LHCN-M2 (cell line): ENCODE results near the gene IVNS1ABP. TPM values are rescaled to one million over a fixed set of nuclear protein-coding genes. Genes with fewer than 3 reads are reported as not detected.
"Not testable (repeated sequence)": the region's sequence is repeated elsewhere in the genome, so short reads cannot be mapped to it uniquely, and the experiment has no call there.

Source experiments
- DNase-seq: peaks from one replicate; pipeline ENCODE4 v3.0.0-alpha.2; 2012; ENCODE audit warnings: low read depth
- polyA plus RNA-seq: library from polyadenylated mRNA; unstranded; fragments of >200 nt; gene quantifications from one replicate; pipeline ENCODE4 v1.2.1, GENCODE V29; 2012; ENCODE audit warnings: missing spikeins
- total RNA-seq: library from RNA; depleted of rRNA; stranded (reverse); fragments of >200 nt; gene quantifications from 2 replicates; pipeline ENCODE4 v1.2.3, GENCODE V29; 2014; rRNA removed

Gene IVNS1ABP
- total RNA-seq, result 73.6 and 85.0 TPM in 2 replicates
- 25.0 TPM for polyA plus RNA-seq

- DNase-seq, result peak; percentile 93
Measured at GRCh38 chr1:185317034-185317885, at the start of gene IVNS1ABP. TSS of gene IVNS1ABP (minus strand) at chr1:185317243. CDS start at chr1:185309493, 7,750 bp downstream.

DNA sequence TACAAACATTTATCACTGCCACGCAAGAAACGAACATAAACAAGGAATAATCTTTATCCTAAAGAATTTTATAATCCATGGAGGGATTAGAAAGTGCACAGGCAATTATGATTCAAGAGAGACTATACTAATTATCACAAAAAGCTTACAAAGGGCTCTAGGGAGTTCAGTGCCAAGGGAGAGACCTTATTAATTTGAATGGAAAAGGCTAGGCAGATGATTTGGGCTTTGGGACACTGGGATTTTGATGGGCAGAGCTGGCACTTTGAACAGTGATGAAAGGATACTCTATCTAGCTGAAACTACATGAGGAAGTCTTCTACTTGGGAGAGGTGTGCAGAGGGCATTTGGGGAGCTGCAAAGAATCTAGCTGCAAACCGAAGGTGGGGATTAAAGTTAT, 48.9 kb upstream of the IVNS1ABP start:
- no peak for DNase-seq

GRCh38 chr1:185364528-185364927, 47.5 kb upstream of the IVNS1ABP start:
- not testable (repeated sequence) for DNase-seq

- DNase-seq, result no peak
Measured at GRCh38 chr1:185363205-185363604, 46.2 kb upstream of the IVNS1ABP start.

- DNase-seq, result peak; percentile 64
Measured at GRCh38 chr1:185360714-185361113, 43.7 kb upstream of the IVNS1ABP start.

DNA sequence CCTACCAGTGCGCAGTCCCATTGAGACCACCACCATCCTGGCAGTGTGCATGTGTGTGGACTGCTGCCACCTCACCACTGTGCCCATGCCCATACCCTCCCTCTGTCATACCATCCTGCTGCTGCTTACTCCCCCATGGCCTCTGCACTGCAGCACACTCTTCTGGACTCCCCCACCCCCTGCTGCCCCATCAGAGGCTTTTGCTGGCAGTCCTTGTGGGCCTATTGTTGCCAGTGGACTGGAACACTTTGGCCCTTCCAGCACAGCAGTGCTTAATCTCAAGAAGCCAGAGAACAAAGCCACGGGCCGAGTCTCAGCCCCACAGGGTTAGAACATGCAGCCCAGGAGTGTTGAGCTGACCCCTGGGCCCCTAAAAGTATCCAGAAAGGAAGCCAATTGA, 41.9 kb upstream of the IVNS1ABP start:
- no peak for DNase-seq

- peak; percentile 6 for DNase-seq
Measured at GRCh38 chr1:185355947-185356346, 38.9 kb upstream of the IVNS1ABP start.

GRCh38 chr1:185353124-185353523, 36.1 kb upstream of the IVNS1ABP start:
- DNase-seq, result peak; percentile 87

DNA sequence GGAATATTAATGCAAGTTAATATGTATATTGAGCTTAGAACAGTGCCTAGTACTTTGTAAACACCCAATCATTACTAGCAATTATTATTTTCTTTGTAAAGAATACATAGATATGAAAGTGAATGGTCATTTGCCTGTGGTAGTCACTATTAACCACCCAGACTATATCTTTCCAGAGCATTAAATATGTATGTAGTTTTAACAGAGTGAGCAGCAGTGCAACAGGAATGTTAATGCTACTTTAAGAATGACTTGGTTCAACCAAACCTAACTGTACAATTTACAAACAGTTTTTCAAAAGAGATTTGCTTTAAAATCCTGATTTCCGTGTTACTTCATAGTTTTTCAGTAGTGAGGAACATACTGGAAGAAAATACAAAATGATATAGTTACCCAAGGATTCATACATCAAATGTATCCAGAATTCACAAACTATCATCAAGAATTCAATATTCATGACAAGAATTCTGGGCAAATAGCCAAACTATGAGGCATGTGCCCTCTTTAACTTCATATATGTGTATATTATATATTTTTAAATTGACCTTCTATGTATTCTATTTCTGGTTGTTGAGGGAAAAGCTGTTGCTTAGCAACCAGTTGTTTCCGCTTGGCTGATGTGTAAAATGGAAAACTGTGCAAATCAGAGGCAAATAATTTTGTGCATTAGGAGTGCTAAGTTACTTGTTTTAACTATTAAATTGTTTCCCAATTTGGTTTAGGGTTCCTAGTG, 34.9 kb upstream of the IVNS1ABP start:
- DNase-seq, result peak; percentile 24

DNA sequence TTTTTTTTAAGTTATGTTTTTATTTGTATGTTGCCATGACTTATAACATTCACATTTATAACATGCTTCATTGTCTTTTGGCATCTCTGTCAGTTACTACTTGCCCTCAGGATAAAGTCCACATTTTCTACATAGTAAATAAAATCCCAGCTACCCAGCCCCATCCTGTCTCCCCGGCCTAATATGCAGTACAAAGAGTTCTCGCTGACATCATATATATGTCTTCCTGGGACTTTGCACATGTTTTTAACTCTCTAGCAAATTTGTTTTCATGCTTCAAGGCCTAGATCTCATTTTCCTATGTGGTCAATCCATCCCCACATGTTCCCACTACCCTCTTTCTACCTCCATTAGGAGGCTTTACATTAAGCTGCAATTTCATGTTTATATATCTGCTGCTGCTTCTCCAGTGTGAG, 33.0 kb upstream of the IVNS1ABP start:
- DNase-seq, result no peak

DNA sequence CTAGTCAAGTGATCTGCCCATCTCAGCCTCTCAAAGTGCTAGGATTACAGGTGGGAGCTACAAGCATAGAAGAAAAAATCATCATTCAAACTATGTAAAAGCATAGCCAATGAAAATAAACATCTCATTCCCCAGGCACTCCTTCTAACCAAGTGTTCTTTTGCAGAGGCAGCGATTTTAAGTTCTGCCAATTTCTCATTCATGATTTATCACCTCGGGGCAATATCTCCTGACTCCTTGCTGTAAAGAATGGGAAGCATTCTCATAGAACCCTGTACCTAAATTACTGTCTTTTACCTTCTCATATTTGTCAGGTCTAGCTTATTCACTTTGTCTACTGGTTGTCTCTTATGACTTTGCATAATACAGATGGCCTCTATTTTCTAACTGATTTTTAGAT, 32.5 kb upstream of the IVNS1ABP start:
- no peak for DNase-seq

DNA sequence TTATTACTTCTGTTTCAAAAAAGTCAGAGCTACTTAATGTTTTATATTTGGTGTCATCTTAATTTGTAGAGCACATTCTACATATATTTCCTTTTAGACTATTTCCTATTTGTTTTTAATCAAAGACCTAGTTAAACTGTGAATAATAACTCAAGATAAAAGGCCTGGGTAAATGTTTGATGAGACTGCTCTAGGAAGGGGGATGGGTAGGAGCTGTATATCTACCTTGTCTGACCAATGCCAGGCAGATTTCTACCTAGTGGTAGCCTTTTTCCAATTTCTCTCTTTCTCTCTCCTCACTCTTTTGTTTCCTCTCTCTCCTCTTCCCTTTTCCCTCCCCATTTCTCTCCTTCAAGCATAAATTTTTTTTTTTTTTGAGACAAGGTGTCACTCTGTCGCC, 31.9 kb upstream of the IVNS1ABP start:
- no peak for DNase-seq

GRCh38 chr1:185348296-185348695, 31.3 kb upstream of the IVNS1ABP start:
- no peak for DNase-seq

DNA sequence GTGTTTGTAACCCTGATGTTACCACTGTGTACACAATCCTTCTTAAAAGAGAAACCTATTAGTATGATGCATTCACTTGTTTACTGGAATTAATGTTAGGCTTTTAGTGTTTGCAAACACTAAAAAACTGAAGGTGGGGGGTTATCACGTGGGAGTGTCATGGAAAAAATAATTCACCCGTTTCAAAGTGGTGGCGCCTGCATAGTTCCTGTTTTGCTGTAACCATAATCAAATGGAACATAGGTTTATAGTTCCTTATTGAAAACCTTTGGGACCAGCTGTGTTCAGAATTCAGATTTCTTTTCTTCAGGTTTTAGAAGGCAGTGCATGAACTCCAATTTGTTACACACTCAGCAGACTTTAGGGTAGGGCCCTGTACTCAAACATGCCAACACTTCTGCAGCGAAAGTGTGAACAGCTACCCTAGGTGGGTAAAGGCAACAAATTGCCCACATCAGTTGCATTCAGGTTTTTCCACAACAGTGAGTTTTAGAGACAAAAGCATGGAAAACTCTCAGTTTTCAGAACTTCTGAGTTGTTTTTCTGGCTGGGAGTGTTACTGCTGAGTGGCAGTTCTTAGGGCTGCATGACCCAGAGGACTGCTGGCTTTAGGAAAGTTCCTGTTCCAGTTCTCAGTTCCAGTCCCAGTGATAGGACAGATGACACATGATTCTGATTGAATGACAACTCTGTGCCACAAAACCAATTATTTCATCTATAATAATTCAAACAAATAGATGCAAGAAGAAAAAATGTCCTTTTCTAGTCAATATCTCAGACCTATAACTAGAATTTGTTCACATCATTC, 29.1 kb upstream of the IVNS1ABP start:
- DNase-seq, result no peak

- no peak for DNase-seq
Measured at GRCh38 chr1:185343306-185343705, 26.3 kb upstream of the IVNS1ABP start.

GRCh38 chr1:185342672-185343259, 25.7 kb upstream of the IVNS1ABP start:
- no peak for DNase-seq

GRCh38 chr1:185342017-185342416, 25.0 kb upstream of the IVNS1ABP start:
- DNase-seq, result no peak

GRCh38 chr1:185341196-185341781, 24.2 kb upstream of the IVNS1ABP start:
- DNase-seq, result no peak

DNA sequence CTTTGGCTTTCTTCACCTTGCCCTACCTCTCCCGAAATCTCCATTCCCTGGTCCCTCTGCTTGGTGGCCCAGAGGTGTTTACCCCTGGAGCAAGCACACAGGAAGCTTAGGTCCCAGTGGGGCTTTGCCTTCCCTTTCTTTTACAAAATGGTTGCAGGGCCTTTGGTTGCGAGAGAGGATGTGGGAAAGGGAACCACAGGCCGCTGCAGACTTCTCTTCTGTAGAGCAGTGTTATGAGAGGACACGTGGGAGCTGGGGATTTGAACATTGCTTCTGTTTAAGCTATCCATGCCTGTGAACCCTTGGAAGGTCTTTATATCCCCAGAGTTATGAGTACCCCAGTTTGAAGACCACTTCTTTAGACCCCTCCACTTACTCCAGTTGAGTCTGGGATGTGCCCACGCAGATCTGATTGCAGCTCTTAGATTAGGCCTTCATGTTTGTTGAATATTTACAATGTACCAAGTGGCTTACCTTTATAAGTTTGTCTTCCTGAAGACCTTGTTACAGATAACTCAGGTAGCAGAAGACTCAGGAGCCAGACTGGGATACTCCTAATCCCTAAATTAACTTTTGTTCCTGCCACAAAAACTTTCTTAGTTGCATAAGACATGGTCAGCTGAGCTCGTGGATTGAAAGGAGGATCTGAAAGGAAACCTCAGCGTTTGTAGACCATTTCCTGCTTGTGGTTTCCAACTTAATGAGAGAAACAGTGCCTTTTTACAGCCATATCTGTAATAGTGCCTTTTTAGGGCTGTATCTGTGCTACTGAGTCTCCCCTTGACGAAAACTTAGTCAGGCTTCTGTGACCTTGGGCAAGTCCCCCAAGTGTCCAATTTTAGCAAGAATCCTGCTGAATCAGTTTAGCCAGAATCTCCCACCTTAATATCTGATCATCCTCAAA, 21.9 kb upstream of the IVNS1ABP start:
- DNase-seq, result no peak

DNA sequence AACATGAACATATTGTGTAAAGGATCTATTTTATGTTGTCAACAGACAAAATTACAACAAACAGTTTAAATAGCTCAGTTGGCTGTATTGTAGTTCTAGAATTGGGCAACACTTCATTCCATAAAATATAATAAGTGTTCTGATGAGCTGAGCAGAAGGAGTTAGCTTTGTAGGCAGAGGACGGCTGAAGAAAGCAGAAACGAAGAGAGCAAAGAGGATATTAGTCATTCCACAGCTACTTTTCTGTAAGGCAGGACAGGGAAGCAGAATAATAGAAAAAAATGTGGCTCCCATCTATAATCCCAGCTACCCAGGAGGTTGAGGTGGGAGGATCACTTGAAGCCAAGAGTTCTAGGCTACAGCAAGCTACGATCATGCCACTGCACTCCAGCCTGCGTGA, 20.2 kb upstream of the IVNS1ABP start:
- no peak for DNase-seq
